K562 (cell line): ENCODE measurements around the gene TBX19. TPM values are rescaled to one million over a fixed set of nuclear protein-coding genes. Genes with fewer than 3 reads are reported as not detected.

ENCODE experiments used
- ATF3 ChIP-seq, 2 experiments: fragments of 450-650 bp in 1 of 2; sonication (generic) in 1 of 2; formaldehyde crosslinking in 1 of 2; IDR thresholded peaks in 1 of 2; conservative IDR thresholded peaks in 1 of 2; 2 replicates each; pipeline versions ENCODE4 v1.6.1 to v1.8.1; 2016 to 2023; ENCODE audit warnings: mild to moderate bottlenecking in 2 of 2, moderate library complexity in 2 of 2, inconsistent platforms in 1 of 2, missing genetic modification reagents in 1 of 2
- CBFA2T2 ChIP-seq: fragments of 450-650 bp; conservative IDR thresholded peaks from 2 replicates; pipeline ENCODE4 v1.6.1; 2017; ENCODE audit warnings: mild to moderate bottlenecking
- DNMT1 ChIP-seq: fragments of 450-650 bp; IDR thresholded peaks from 2 replicates; pipeline ENCODE4 v1.6.1; 2016; ENCODE audit warnings: antibody characterized with exemption, mild to moderate bottlenecking
- ETV5 ChIP-seq: sonication (generic); formaldehyde crosslinking; IDR thresholded peaks from 2 replicates; pipeline ENCODE4 v1.4.0; 2020; ENCODE audit warnings: low read depth, mild to moderate bottlenecking, missing genetic modification reagents
- FOS ChIP-seq: IDR thresholded peaks from 3 replicates; pipeline ENCODE4 v1.6.1; 2011; ENCODE audit not compliant: insufficient read length; ENCODE audit errors: extremely low read depth
- HNRNPLL ChIP-seq: fragments of 200-400 bp; formaldehyde crosslinking; IDR thresholded peaks from 2 replicates; pipeline ENCODE4 v1.6.1; 2017; ENCODE audit warnings: low read length, low read depth, mild to moderate bottlenecking; ENCODE audit not compliant: poor library complexity, severe bottlenecking
- JUN ChIP-seq, 2 experiments: sonication (generic) in 1 of 2; formaldehyde crosslinking in 1 of 2; IDR thresholded peaks; 2 replicates each; pipeline versions ENCODE4 v1.6.1 to v1.8.0; 2012 to 2022; ENCODE audit warnings: borderline replicate concordance in 2 of 2, mild to moderate bottlenecking in 2 of 2, improper control_type of control experiment in 1 of 2, low read depth in 1 of 2, low read length in 1 of 2, missing genetic modification reagents in 1 of 2
- KLF10 ChIP-seq: fragments of 250-450 bp; sonication (Bioruptor Pico); IDR thresholded peaks from 2 replicates; pipeline ENCODE4 v1.6.1; 2021; ENCODE audit warnings: matching md5 sums
- KLF6 ChIP-seq: fragments of 250-450 bp; sonication (Bioruptor Pico); IDR thresholded peaks from 2 replicates; pipeline ENCODE4 v1.4.0; 2020; ENCODE audit warnings: mild to moderate bottlenecking, moderate library complexity, borderline replicate concordance
- MTA2 ChIP-seq: fragments of 450-650 bp; IDR thresholded peaks from 2 replicates; pipeline ENCODE4 v1.6.1; 2016; ENCODE audit warnings: low read depth
- NBN ChIP-seq: fragments of 450-650 bp; IDR thresholded peaks from 2 replicates; pipeline ENCODE4 v1.6.1; 2016; ENCODE audit warnings: low read depth, mild to moderate bottlenecking
- PCBP1 ChIP-seq: fragments of 200-400 bp; formaldehyde crosslinking; IDR thresholded peaks from 2 replicates; pipeline ENCODE4 v1.6.1; 2018; ENCODE audit warnings: mild to moderate bottlenecking, low read depth, low read length; ENCODE audit not compliant: poor library complexity, severe bottlenecking
- PTTG1 ChIP-seq: fragments of 450-650 bp; IDR thresholded peaks from 2 replicates; pipeline ENCODE4 v1.6.1; 2016; ENCODE audit warnings: low read depth, mild to moderate bottlenecking, missing genetic modification characterization, missing compliant biosample characterization
- RAD21 ChIP-seq, 2 experiments: fragments of 250-450 bp in 1 of 2; fragments of 450-650 bp in 1 of 2; sonication (Bioruptor Pico) in 1 of 2; formaldehyde crosslinking in 1 of 2; IDR thresholded peaks in 1 of 2; conservative IDR thresholded peaks in 1 of 2; 2 replicates each; pipeline versions ENCODE4 v1.4.0 to v1.8.0; 2020 to 2022; ENCODE audit warnings: mild to moderate bottlenecking in 2 of 2, moderate library complexity in 1 of 2
- RFX1 ChIP-seq: fragments of 450-650 bp; IDR thresholded peaks from 2 replicates; pipeline ENCODE4 v1.6.1; 2016; ENCODE audit warnings: mild to moderate bottlenecking, moderate library complexity
- SMAD1 ChIP-seq: fragments of 150-350 bp; IDR thresholded peaks from 2 replicates; pipeline ENCODE4 v1.6.1; 2014; ENCODE audit warnings: low read length, low read depth; ENCODE audit not compliant: partially characterized antibody
- SNRNP70 ChIP-seq: fragments of 200-400 bp; formaldehyde crosslinking; optimal IDR thresholded peaks from 2 replicates; pipeline ENCODE3; 2017; ENCODE audit warnings: low read depth, low read length
- SPI1 ChIP-seq: IDR thresholded peaks from 2 replicates; pipeline ENCODE4 v1.6.1; 2011; ENCODE audit warnings: low read depth, low read length, control low read depth, borderline replicate concordance
- SREBF1 ChIP-seq: fragments of 150-350 bp; IDR thresholded peaks from 2 replicates; pipeline ENCODE4 v1.6.1; 2014; ENCODE audit warnings: antibody characterized with exemption, low read depth, low read length, borderline replicate concordance
- TAL1 ChIP-seq: fragments of 450-650 bp; IDR thresholded peaks from 2 replicates; pipeline ENCODE4 v1.6.1; 2016; ENCODE audit warnings: mild to moderate bottlenecking
- ZNF174 ChIP-seq: fragments of 250-450 bp; sonication (Bioruptor Pico); IDR thresholded peaks from 2 replicates; pipeline ENCODE4 v1.4.0; 2020; ENCODE audit warnings: mild to moderate bottlenecking
- ZNF316 ChIP-seq: fragments of 450-650 bp; IDR thresholded peaks from 2 replicates; pipeline ENCODE4 v1.6.1; 2016
- polyA plus RNA-seq, 8 experiments: library from polyadenylated mRNA; depleted of rRNA in 4 of 8; stranded (reverse) in 5 of 8; unstranded in 3 of 8; fragments of >200 nt; fragmentation: Nextera tagmentation in 2 of 8; fragmentation: Illumina TruSeq in 1 of 8; extraction: Ambion mirVana in 2 of 8; extraction: Trizol in 1 of 8; gene quantifications; 2 replicates each; pipeline versions ENCODE4 v1.2.1 to v1.2.3, GENCODE V29; 2011 to 2014; ENCODE audit warnings: inconsistent platforms in 1 of 8, missing spikeins in 1 of 8
- total RNA-seq, 7 experiments: library from RNA; depleted of rRNA in 6 of 7; stranded (reverse); fragments of >200 nt in 6 of 7; fragmentation: Illumina TruSeq in 2 of 7; extraction: Trizol in 2 of 7; gene quantifications; 2 replicates each; pipeline versions ENCODE4 v1.2.1 to v1.2.3, GENCODE V29; 2011 to 2021; ENCODE audit warnings: low replicate concordance in 1 of 7
- TF ChIP-seq, protein P1 (sequence below): sonication (generic); formaldehyde crosslinking; IDR thresholded peaks from 2 replicates; pipeline ENCODE4 v1.8.0; 2022; ENCODE audit warnings: mild to moderate bottlenecking, missing genetic modification reagents, borderline replicate concordance
- TF ChIP-seq, protein P2 (sequence below): fragments of 250-450 bp; sonication (Bioruptor Pico); IDR thresholded peaks from 2 replicates; pipeline ENCODE4 v1.8.0; 2022; ENCODE audit warnings: inconsistent platforms, mild to moderate bottlenecking, moderate library complexity, borderline replicate concordance

The TBX19 gene
- total and polyA plus RNA-seq, 9 of the 15 experiments (the other 6 are each of a cell fraction or from before 2014, with no cell fraction given) = 0.32 to 3.1 (median 0.95) TPM

DNA sequence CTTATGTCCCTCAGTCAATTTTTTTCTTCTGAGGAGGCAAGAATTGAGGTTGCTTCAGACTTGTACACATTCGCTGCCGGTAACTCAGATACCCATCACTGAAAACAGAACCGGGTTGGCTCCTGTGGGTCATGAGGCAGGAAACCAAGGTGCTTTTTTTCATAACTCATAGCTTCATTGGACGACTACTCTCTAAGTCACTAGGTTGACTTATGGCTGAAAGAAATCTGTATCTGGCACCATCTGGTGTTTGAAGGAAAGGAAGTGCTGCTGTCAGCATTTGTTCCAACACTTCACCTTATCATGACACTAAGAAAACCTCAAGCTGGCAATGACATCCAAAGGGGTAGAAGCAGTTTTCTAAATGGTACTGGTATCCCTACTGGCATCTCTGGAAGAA is 82.3 kb downstream of the TBX19 start (continued):
- TF ChIP-seq SMAD1 (no peak), ZNF174 (no peak), KLF10 (CRISPR knock-in tag) (no peak), PCBP1 (no peak), TAL1 (no peak), KLF6 (CRISPR knock-in tag) (no peak), SPI1 (peak; percentile 37; the same call in 1 of the 2 replicates), RFX1 (no peak), SNRNP70 (no peak), JUN (IDR thresholded peaks at IDR 0.05; ENCODE audit: borderline replicate concordance, low read depth, low read length) (no peak), JUN (CRISPR knock-in tag; IDR thresholded peaks at IDR 0.05; ENCODE audit: borderline replicate concordance) (no peak), ETV5 (CRISPR knock-in tag) (no peak), CBFA2T2 (no peak), FOS (no peak), NBN (no peak), SREBF1 (no peak), MTA2 (no peak), ATF3 (IDR thresholded peaks at IDR 0.05) (no peak), ATF3 (CRISPR knock-in tag; conservative IDR thresholded peaks at IDR 0.05) (no peak), DNMT1 (no peak), PTTG1 (tag) (no peak), RAD21 (CRISPR knock-in tag; conservative IDR thresholded peaks at IDR 0.05 in 1 of 2, IDR thresholded peaks at IDR 0.05 in 1 of 2) (peak; percentile 38 to 60; a peak in 3 of 4 replicates), ZNF316 (peak; percentile 94), HNRNPLL (no peak)
- TF ChIP-seq, protein P1, sequence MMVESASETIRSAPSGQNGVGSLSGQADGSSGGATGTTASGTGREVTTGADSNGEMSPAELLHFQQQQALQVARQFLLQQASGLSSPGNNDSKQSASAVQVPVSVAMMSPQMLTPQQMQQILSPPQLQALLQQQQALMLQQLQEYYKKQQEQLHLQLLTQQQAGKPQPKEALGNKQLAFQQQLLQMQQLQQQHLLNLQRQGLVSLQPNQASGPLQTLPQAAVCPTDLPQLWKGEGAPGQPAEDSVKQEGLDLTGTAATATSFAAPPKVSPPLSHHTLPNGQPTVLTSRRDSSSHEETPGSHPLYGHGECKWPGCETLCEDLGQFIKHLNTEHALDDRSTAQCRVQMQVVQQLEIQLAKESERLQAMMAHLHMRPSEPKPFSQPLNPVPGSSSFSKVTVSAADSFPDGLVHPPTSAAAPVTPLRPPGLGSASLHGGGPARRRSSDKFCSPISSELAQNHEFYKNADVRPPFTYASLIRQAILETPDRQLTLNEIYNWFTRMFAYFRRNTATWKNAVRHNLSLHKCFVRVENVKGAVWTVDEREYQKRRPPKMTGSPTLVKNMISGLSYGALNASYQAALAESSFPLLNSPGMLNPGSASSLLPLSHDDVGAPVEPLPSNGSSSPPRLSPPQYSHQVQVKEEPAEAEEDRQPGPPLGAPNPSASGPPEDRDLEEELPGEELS (CRISPR knock-in tag) = no peak
- TF ChIP-seq, protein P2, sequence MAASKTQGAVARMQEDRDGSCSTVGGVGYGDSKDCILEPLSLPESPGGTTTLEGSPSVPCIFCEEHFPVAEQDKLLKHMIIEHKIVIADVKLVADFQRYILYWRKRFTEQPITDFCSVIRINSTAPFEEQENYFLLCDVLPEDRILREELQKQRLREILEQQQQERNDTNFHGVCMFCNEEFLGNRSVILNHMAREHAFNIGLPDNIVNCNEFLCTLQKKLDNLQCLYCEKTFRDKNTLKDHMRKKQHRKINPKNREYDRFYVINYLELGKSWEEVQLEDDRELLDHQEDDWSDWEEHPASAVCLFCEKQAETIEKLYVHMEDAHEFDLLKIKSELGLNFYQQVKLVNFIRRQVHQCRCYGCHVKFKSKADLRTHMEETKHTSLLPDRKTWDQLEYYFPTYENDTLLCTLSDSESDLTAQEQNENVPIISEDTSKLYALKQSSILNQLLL (CRISPR knock-in tag) = no peak
